ENCODE results near the gene HEMGN. TPM values are rescaled to one million over a fixed set of nuclear protein-coding genes. Genes with fewer than 3 reads are reported as not detected.

The HEMGN gene
- total and polyA plus RNA-seq, 2 of the 8 experiments (the other 6 are each of a cell fraction or from before 2014, with no cell fraction given): not detected

GRCh38 chr9:97944612-97945011 lies 6.6 kb upstream of the HEMGN start (continued):
- no peak for TF ChIP-seq ATF2 (IDR thresholded peaks at IDR 0.05; ENCODE audit: low read length)
- TF ChIP-seq CEBPB (IDR thresholded peaks at IDR 0.05; ENCODE audit: low read depth, low read length): no peak
- no peak for TF ChIP-seq RNF2 (IDR thresholded peaks at IDR 0.05; ENCODE audit: borderline replicate concordance, low read depth, low read length, missing control alignments, poor library complexity, severe bottlenecking)
- TF ChIP-seq EGR1 (IDR thresholded peaks at IDR 0.05; ENCODE audit: borderline replicate concordance, low read depth, low read length): no peak
- no peak for TF ChIP-seq TAF1 (IDR thresholded peaks at IDR 0.05; ENCODE audit: low read depth, low read length)
- TF ChIP-seq JUND (IDR thresholded peaks at IDR 0.05; ENCODE audit: low read length): no peak
- no peak for TF ChIP-seq CHD7 (IDR thresholded peaks at IDR 0.05; ENCODE audit: insufficient replicate concordance, low read length)
- TF ChIP-seq NRF1 (IDR thresholded peaks at IDR 0.05; ENCODE audit: low read depth, low read length): no peak
- no peak for TF ChIP-seq SRF (IDR thresholded peaks at IDR 0.05; ENCODE audit: low read depth, low read length)
